GM23248 (cell line): ENCODE measurements around the gene ACSF3. TPM values are rescaled to one million over a fixed set of nuclear protein-coding genes. Genes with fewer than 3 reads are reported as not detected.

ENCODE experiments used
- DNase-seq: peaks from one replicate; pipeline ENCODE4 v3.0.0-alpha.2; 2015
- H2AFZ ChIP-seq: fragments of 200-600 bp; sonication (generic); 2 replicates; pipeline ENCODE4 v1.6.1; 2016; ENCODE audit warnings: antibody characterized with exemption
- H3F3A ChIP-seq: fragments of 200-600 bp; sonication (generic); 2 replicates; pipeline ENCODE4 v1.6.1; 2016; ENCODE audit warnings: mild to moderate bottlenecking, antibody characterized with exemption, mixed run types; ENCODE audit not compliant: insufficient read depth
- H3K27ac ChIP-seq: fragments of 200-600 bp; sonication (generic); 2 replicates; pipeline ENCODE4 v1.5.1; 2016; ENCODE audit warnings: mild to moderate bottlenecking
- H3K27me3 ChIP-seq: fragments of 200-600 bp; sonication (generic); replicated peaks from 2 replicates; pipeline ENCODE4 v1.6.1; 2016; ENCODE audit warnings: mild to moderate bottlenecking; ENCODE audit not compliant: insufficient read depth
- H3K36me3 ChIP-seq: fragments of 200-600 bp; sonication (generic); 2 replicates; pipeline ENCODE4 v1.6.1; 2016; ENCODE audit warnings: low read depth, mild to moderate bottlenecking
- H3K4me1 ChIP-seq: fragments of 200-600 bp; sonication (generic); 2 replicates; pipeline ENCODE4 v1.6.1; 2016; ENCODE audit warnings: mild to moderate bottlenecking; ENCODE audit not compliant: insufficient read depth
- H3K4me2 ChIP-seq: fragments of 200-600 bp; sonication (generic); one replicate; pipeline ENCODE4 v1.6.1; 2016; ENCODE audit warnings: mild to moderate bottlenecking; ENCODE audit not compliant: unreplicated experiment
- H3K4me3 ChIP-seq: fragments of 200-600 bp; sonication (generic); 2 replicates; pipeline ENCODE4 v1.5.1; 2016; ENCODE audit warnings: mild to moderate bottlenecking
- H3K79me2 ChIP-seq: fragments of 200-600 bp; sonication (generic); 2 replicates; pipeline ENCODE4 v1.6.1; 2016; ENCODE audit warnings: mild to moderate bottlenecking; ENCODE audit not compliant: insufficient read depth
- H3K9ac ChIP-seq: fragments of 200-600 bp; sonication (generic); 2 replicates; pipeline ENCODE4 v1.6.1; 2016; ENCODE audit warnings: mild to moderate bottlenecking
- H3K9me2 ChIP-seq: fragments of 200-600 bp; sonication (generic); 2 replicates; pipeline ENCODE4 v1.6.1; 2016; ENCODE audit warnings: mixed run types, mild to moderate bottlenecking, moderate library complexity; ENCODE audit not compliant: insufficient read depth
- H3K9me3 ChIP-seq: fragments of 200-600 bp; sonication (generic); one replicate; pipeline ENCODE4 v1.6.1; 2017; ENCODE audit warnings: low read depth
- H4K20me1 ChIP-seq: fragments of 200-600 bp; sonication (generic); 2 replicates; pipeline ENCODE4 v1.6.0; 2016; ENCODE audit not compliant: insufficient read depth
- EZH2 ChIP-seq: fragments of 200-600 bp; sonication (generic); IDR thresholded peaks from 2 replicates; pipeline ENCODE4 v1.6.1; 2018; ENCODE audit warnings: antibody characterized with exemption, mild to moderate bottlenecking; ENCODE audit not compliant: insufficient read depth, poor library complexity, severe bottlenecking
- EZH2phosphoT487 ChIP-seq: fragments of 200-600 bp; sonication (generic); IDR thresholded peaks from 2 replicates; pipeline ENCODE4 v1.6.1; 2018; ENCODE audit warnings: antibody characterized with exemption, moderate library complexity, mild to moderate bottlenecking, low read depth; ENCODE audit not compliant: insufficient read depth
- WGBS, 2 experiments: methylation state at CpG; one replicate each; pipeline ENCODE4 v1.1.6; 2015 to 2017; ENCODE audit warnings: low lambda C conversion rate in 2 of 2, low coverage in 1 of 2; ENCODE audit errors: missing lambda C conversion rate in 2 of 2; 5-methylcytosine and 5-hydroxymethylcytosine counted together
- in situ Hi-C: fragments of 300-500 bp; cut with MboI; formaldehyde crosslinking; loops from 2 replicates; pipeline ENCODE4 v1.15.0; 2020
- polyA plus RNA-seq: library from polyadenylated mRNA; unstranded; fragments of >200 nt; fragmentation: Nextera tagmentation; extraction: Ambion mirVana; gene quantifications from 2 replicates; pipeline ENCODE4 v1.2.1, GENCODE V29; 2016
- total RNA-seq: library from RNA; depleted of rRNA; stranded (reverse); fragments of >200 nt; shearing (Covaris generic); gene quantifications from 2 replicates; pipeline ENCODE4 v1.2.3, GENCODE V29; 2014

ACSF3 gene
- total and polyA plus RNA-seq, 2 experiments from 2014 or later, result 15.9 to 17.1 TPM

DNA sequence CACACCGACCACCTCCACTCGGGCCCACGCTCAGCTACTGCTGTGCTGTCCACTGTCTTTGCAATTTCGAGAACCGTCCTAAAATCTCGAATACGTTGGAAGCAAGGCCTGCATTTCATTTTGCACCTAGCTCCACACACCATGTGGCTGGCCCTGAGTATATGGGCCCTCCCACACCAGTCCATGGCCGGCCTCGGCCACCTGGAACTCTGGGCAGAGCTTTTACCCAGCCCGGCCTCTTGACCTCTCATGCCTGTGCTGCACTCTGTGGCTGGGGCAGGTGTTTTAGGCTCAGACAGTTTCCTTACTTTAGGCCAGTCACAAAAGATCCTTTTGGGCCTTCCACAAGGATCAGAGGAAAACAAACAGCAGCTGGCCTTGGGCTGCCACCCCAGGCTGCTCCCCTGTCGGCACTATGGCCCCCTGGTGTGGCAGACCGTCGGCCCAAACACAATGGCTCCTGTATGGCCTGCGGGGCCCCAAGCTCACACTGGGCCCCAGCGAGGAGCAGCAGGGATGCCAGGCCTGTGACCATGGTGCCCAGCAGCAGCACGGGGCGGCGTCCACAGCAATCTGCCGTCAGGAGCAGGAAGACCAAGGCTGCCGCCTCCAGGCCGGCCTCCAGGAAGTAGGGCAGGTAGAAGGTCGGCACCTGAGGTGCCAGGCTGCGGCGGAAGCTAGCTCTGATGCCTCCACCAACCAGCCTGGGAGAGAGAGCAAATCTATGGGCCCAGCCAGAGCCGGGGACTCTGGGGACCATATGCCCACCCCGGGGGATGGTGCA, 104.2 kb downstream of the ACSF3 start:
- no peaks in the 10 kb centered on the region for H3K36me3 ChIP-seq
- H3K79me2 ChIP-seq, result no peaks in the 10 kb centered on the region
- WGBS, 2 experiments, result 86 to 90% methylated on average over 26 of the region's 26 CpGs
- no peaks in the 10 kb centered on the region for H3K9me2 ChIP-seq
- H3K4me2 ChIP-seq, result no peak overlapping the region
- no peak overlapping the region for H3K4me3 ChIP-seq
- peaks cover 3% of the 10 kb centered on the region for H3F3A ChIP-seq
- H3K9me3 ChIP-seq, result no peaks in the 10 kb centered on the region
- in situ Hi-C loops, result no loop called here
- no peaks in the 10 kb centered on the region for H3K4me1 ChIP-seq
- H3K27me3 ChIP-seq, result peaks cover 21% of the 10 kb centered on the region
- H2AFZ ChIP-seq, result no peak overlapping the region
- H3K27ac ChIP-seq, result no peak overlapping the region
- no peaks in the 10 kb centered on the region for H4K20me1 ChIP-seq
- no peak for TF ChIP-seq EZH2phosphoT487
- H3K9ac ChIP-seq, result no peak overlapping the region
- no peak for DNase-seq

DNA sequence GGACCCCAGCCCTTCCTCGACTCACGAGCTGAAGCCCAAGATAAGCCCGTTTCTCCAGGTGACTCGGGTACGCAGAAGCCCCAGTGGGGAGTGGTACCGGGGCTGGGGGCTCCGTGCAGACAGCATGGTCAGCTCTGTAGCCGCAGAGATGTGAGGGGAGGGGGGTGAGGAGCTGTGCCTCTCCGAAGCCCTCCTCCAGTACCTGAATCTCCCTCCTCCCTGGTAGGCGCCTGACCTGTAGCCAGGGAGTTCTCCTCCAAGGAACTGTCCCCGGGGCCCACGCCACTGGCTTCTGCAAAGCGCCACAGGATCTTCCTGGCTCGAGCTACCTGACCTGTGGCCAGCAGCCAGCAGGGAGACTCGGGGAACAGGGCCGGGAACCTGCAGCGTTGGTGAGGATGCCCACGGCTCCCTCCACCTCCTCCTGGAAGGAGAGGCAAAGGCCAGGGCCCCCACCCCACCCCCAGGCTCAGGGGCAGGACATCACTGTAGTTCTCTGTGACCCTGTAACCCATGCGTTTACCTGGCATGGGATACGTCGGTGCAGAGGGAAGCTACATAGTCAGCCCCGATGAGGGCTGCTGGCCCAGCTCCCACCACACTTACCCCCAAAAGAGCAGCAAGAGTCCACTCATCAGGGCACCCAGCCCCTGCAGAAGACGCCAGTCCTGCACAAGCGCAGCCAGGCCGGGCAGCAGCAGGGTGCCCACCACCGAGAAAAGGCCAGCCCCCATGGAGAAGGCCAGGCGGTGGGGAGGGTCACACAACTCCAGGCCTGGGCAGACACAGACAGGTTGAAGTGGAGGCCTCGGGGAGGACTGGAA, 105.0 kb downstream of the ACSF3 start:
- H4K20me1 ChIP-seq, result no peaks in the 10 kb centered on the region
- no peak for DNase-seq

DNA sequence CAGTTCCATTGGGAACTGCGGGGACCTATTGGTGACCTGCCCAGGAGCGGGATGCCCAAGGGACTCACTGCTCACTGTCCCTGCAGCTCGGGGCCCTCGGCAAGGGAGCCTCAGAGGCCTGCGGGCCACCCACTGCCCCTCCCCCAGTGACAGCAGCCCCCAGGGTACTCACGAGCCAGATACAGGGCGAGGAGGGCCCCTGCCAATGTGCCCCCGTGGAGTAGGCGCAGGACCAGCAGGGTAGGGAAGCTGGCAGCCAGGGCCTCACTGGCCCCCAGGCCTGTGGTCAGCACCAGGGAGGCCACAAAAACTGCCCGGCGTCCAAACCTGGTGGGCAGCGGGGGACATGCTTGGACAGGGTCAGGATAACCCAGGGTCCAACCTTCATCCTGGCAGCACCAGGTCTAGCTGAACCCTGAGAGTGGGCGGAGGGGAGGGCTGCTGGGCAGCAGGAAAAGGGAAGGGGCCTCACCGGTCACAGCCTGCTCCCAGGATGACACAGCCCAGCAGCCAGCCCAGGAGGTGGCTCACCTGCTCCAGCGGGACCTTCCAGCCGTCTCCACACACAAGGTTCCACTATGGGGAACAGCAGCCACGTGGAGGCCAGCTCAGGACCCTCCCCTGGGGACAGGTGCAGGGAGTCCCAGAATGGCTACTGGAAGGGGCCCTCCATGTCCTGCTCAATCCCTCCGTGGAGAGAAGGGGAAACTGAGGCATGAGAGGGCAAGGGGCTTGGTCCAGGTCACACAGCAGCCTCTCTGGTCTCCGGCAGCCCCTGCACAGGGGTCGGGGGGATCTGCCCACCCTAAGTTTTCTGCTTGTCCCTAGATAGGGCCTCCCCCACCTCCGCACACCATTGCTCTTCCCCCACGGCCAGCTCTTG, 105.8 kb downstream of the ACSF3 start:
- no peaks in the 10 kb centered on the region for H3K9me3 ChIP-seq
- H3K27ac ChIP-seq, result no peak overlapping the region
- no peak overlapping the region for H3K9ac ChIP-seq
- DNase-seq, result no peak
- H3K79me2 ChIP-seq, result no peaks in the 10 kb centered on the region
- H3K4me1 ChIP-seq, result no peaks in the 10 kb centered on the region
- no peak overlapping the region for H3K4me3 ChIP-seq
- H3K9me2 ChIP-seq, result no peaks in the 10 kb centered on the region
- H3K36me3 ChIP-seq, result no peaks in the 10 kb centered on the region
- H3K4me2 ChIP-seq, result no peak overlapping the region
- TF ChIP-seq EZH2, result no peak
- TF ChIP-seq EZH2phosphoT487, result no peak
- in situ Hi-C loops, result no loop called here
- no peak overlapping the region for H2AFZ ChIP-seq
- peaks cover 16% of the 10 kb centered on the region for H3F3A ChIP-seq
- H3K27me3 ChIP-seq, result peaks cover 36% of the 10 kb centered on the region
- 68 to 69% methylated on average over 22 of the region's 22 CpGs for WGBS, 2 experiments
- H4K20me1 ChIP-seq, result no peaks in the 10 kb centered on the region

More for the DNA sequence above, 105.0 kb downstream of the ACSF3 start:
- H3F3A ChIP-seq, result peaks cover 11% of the 10 kb centered on the region
- no peak for TF ChIP-seq EZH2phosphoT487
- TF ChIP-seq EZH2, result no peak
- H3K27me3 ChIP-seq, result peaks cover 29% of the 10 kb centered on the region
- no peaks in the 10 kb centered on the region for H3K79me2 ChIP-seq
- no peak overlapping the region for H2AFZ ChIP-seq
- H3K9me2 ChIP-seq, result no peaks in the 10 kb centered on the region
- H3K4me3 ChIP-seq, result no peak overlapping the region
- no peaks in the 10 kb centered on the region for H3K36me3 ChIP-seq
- no peaks in the 10 kb centered on the region for H3K9me3 ChIP-seq
- H3K4me1 ChIP-seq, result no peaks in the 10 kb centered on the region
- no peak overlapping the region for H3K9ac ChIP-seq
- no peak overlapping the region for H3K27ac ChIP-seq
- in situ Hi-C loops, result no loop called here
- 79% methylated on average over 25 to 28 of the region's 28 CpGs for WGBS, 2 experiments
- H3K4me2 ChIP-seq, result no peak overlapping the region
